Measurements from ENCODE around the gene HSF4.

GRCh38 chr16:67210069-67210937 lies 45.8 kb downstream of the HSF4 start:
- no peak for TF ChIP-seq FOXP2 (optimal IDR thresholded peaks at IDR 0.05; ENCODE audit: borderline replicate concordance, extremely low read depth, extremely low read length, insufficient read depth)
- TF ChIP-seq SIN3A (IDR thresholded peaks at IDR 0.05; ENCODE audit: borderline replicate concordance, insufficient read depth, low read length) = no peak
- TF ChIP-seq TAF1 (IDR thresholded peaks at IDR 0.05; ENCODE audit: borderline replicate concordance, insufficient read depth, low read length) = no peak
